ENCODE data around the gene TXK.

TXK gene

GRCh38 chr4:48030470-48030869 lies 103.6 kb downstream of the TXK start:
- Histone ChIP-seq H3K36me3 (ENCODE audit: control insufficient read depth, insufficient read depth, low read length) (no peaks in the 10 kb centered on the region), H3K27me3 (ENCODE audit: insufficient read depth, low read length, poor library complexity) (no peaks in the 10 kb centered on the region), H4K5ac (ENCODE audit: low read length) (no peak overlapping the region), H2BK5ac (ENCODE audit: low read length) (no peak overlapping the region), H3K4me1 (ENCODE audit: control insufficient read depth, low read depth, low read length) (no peaks in the 10 kb centered on the region), H2BK120ac (ENCODE audit: low read depth, low read length) (no peak overlapping the region), H4K8ac (ENCODE audit: low read depth, low read length) (no peak overlapping the region), H2AK5ac (ENCODE audit: low read length) (no peak overlapping the region), H3K23ac (ENCODE audit: low read length) (no peak overlapping the region), H3K79me1 (ENCODE audit: low read length) (no peaks in the 10 kb centered on the region), H3K9ac (ENCODE audit: low read length) (no peak overlapping the region), H3K56ac (ENCODE audit: low read length) (no peak overlapping the region), H3K18ac (ENCODE audit: low read length) (no peak overlapping the region), H3K4me3 (ENCODE audit: low read length) (no peak overlapping the region), H3K27ac (ENCODE audit: low read depth, low read length) (no peak overlapping the region), H3K79me2 (ENCODE audit: control insufficient read depth, insufficient read depth, low read length) (no peaks in the 10 kb centered on the region), H2BK15ac (replicated peaks; ENCODE audit: low read depth) (no peak overlapping the region), H3K4me2 (ENCODE audit: low read length) (no peak overlapping the region), H3K4ac (ENCODE audit: low read depth, low read length) (no peak overlapping the region)
- WGBS (ENCODE audit: extremely low coverage, insufficient coverage, low lambda C conversion rate), result no CpG with 5 or more reads among the region's 3 CpGs
- no peak for DNase-seq

GRCh38 chr4:48028696-48029095 lies 105.4 kb downstream of the TXK start:
- no peaks in the 10 kb centered on the region for H3K79me1 ChIP-seq (ENCODE audit: low read length)
- no peak overlapping the region for H3K23ac ChIP-seq (ENCODE audit: low read length)
- no peak overlapping the region for H3K4ac ChIP-seq (ENCODE audit: low read depth, low read length)
- H3K36me3 ChIP-seq (ENCODE audit: control insufficient read depth, insufficient read depth, low read length), result no peaks in the 10 kb centered on the region
- no peaks in the 10 kb centered on the region for H3K27me3 ChIP-seq (ENCODE audit: insufficient read depth, low read length, poor library complexity)
- no peak overlapping the region for H4K8ac ChIP-seq (ENCODE audit: low read depth, low read length)
- H3K79me2 ChIP-seq (ENCODE audit: control insufficient read depth, insufficient read depth, low read length), result no peaks in the 10 kb centered on the region
- no peak overlapping the region for H3K4me3 ChIP-seq (ENCODE audit: low read length)
- H3K4me1 ChIP-seq (ENCODE audit: control insufficient read depth, low read depth, low read length), result no peaks in the 10 kb centered on the region
- H2AK5ac ChIP-seq (ENCODE audit: low read length), result no peak overlapping the region
- no peak overlapping the region for H2BK120ac ChIP-seq (ENCODE audit: low read depth, low read length)
- DNase-seq, result no peak
- no peak overlapping the region for H2BK5ac ChIP-seq (ENCODE audit: low read length)
- WGBS (ENCODE audit: extremely low coverage, insufficient coverage, low lambda C conversion rate), result no CpG with 5 or more reads among the region's 2 CpGs
- H3K4me2 ChIP-seq (ENCODE audit: low read length), result no peak overlapping the region
- no peak overlapping the region for H3K18ac ChIP-seq (ENCODE audit: low read length)
- no peak overlapping the region for H3K27ac ChIP-seq (ENCODE audit: low read depth, low read length)
- no peak overlapping the region for H3K56ac ChIP-seq (ENCODE audit: low read length)
- H2BK15ac ChIP-seq (replicated peaks; ENCODE audit: low read depth), result no peak overlapping the region
- no peak overlapping the region for H3K9ac ChIP-seq (ENCODE audit: low read length)
- no peak overlapping the region for H4K5ac ChIP-seq (ENCODE audit: low read length)

GRCh38 chr4:48027653-48028052 lies 106.4 kb downstream of the TXK start:
- no peak overlapping the region for H2BK120ac ChIP-seq (ENCODE audit: low read depth, low read length)
- no peaks in the 10 kb centered on the region for H3K79me2 ChIP-seq (ENCODE audit: control insufficient read depth, insufficient read depth, low read length)
- no peak overlapping the region for H3K27ac ChIP-seq (ENCODE audit: low read depth, low read length)
- no peak overlapping the region for H3K4me3 ChIP-seq (ENCODE audit: low read length)
- H2BK15ac ChIP-seq (replicated peaks; ENCODE audit: low read depth), result no peak overlapping the region
- H4K5ac ChIP-seq (ENCODE audit: low read length), result no peak overlapping the region
- no peaks in the 10 kb centered on the region for H3K79me1 ChIP-seq (ENCODE audit: low read length)
- H3K4me2 ChIP-seq (ENCODE audit: low read length), result no peak overlapping the region
- no peak overlapping the region for H4K8ac ChIP-seq (ENCODE audit: low read depth, low read length)
- DNase-seq, result no peak
- no peak overlapping the region for H3K23ac ChIP-seq (ENCODE audit: low read length)
- H3K9ac ChIP-seq (ENCODE audit: low read length), result no peak overlapping the region
- no peaks in the 10 kb centered on the region for H3K27me3 ChIP-seq (ENCODE audit: insufficient read depth, low read length, poor library complexity)
- no peaks in the 10 kb centered on the region for H3K4me1 ChIP-seq (ENCODE audit: control insufficient read depth, low read depth, low read length)
- no peak overlapping the region for H2AK5ac ChIP-seq (ENCODE audit: low read length)
- no peak overlapping the region for H3K56ac ChIP-seq (ENCODE audit: low read length)
- H3K36me3 ChIP-seq (ENCODE audit: control insufficient read depth, insufficient read depth, low read length), result no peaks in the 10 kb centered on the region
- no peak overlapping the region for H3K4ac ChIP-seq (ENCODE audit: low read depth, low read length)
- no peak overlapping the region for H3K18ac ChIP-seq (ENCODE audit: low read length)
- H2BK5ac ChIP-seq (ENCODE audit: low read length), result no peak overlapping the region

GRCh38 chr4:48025005-48025404 lies 109.0 kb downstream of the TXK start:
- Histone ChIP-seq H2AK5ac (ENCODE audit: low read length) (no peak overlapping the region), H3K27ac (ENCODE audit: low read depth, low read length) (no peak overlapping the region), H3K4ac (ENCODE audit: low read depth, low read length) (no peak overlapping the region), H3K79me1 (ENCODE audit: low read length) (no peaks in the 10 kb centered on the region), H3K18ac (ENCODE audit: low read length) (no peak overlapping the region), H3K4me2 (ENCODE audit: low read length) (no peak overlapping the region), H3K23ac (ENCODE audit: low read length) (no peak overlapping the region), H3K4me3 (ENCODE audit: low read length) (no peak overlapping the region), H3K27me3 (ENCODE audit: insufficient read depth, low read length, poor library complexity) (no peaks in the 10 kb centered on the region), H3K4me1 (ENCODE audit: control insufficient read depth, low read depth, low read length) (no peaks in the 10 kb centered on the region), H3K9ac (ENCODE audit: low read length) (no peak overlapping the region), H3K56ac (ENCODE audit: low read length) (no peak overlapping the region), H4K8ac (ENCODE audit: low read depth, low read length) (no peak overlapping the region), H4K5ac (ENCODE audit: low read length) (no peak overlapping the region), H3K79me2 (ENCODE audit: control insufficient read depth, insufficient read depth, low read length) (no peaks in the 10 kb centered on the region), H2BK15ac (replicated peaks; ENCODE audit: low read depth) (no peak overlapping the region), H3K36me3 (ENCODE audit: control insufficient read depth, insufficient read depth, low read length) (no peaks in the 10 kb centered on the region), H2BK120ac (ENCODE audit: low read depth, low read length) (no peak overlapping the region), H2BK5ac (ENCODE audit: low read length) (no peak overlapping the region)
- DNase-seq, result no peak
- no CpG with 5 or more reads among the region's 2 CpGs for WGBS (ENCODE audit: extremely low coverage, insufficient coverage, low lambda C conversion rate)

DNA sequence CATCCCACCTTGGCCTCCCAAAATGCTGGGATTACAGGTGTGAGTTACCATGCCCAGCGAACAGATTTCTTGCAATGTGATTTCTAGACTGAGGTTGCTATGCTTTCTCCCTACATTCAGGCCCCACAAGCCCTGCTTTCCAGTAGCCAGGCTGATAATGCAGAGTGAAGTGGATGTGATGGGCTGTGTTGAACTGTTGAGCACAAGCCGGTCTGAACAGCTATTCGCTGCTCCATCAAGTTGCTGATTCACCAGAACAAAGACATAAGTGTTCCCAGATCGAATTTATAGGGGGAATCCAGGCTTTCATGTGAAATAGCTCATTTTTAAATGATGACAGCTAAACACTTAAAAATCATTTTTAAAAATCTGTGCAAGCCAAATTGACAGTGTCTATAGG lies 109.5 kb downstream of the TXK start:
- H3K79me1 ChIP-seq (ENCODE audit: low read length), result no peaks in the 10 kb centered on the region
- WGBS (ENCODE audit: extremely low coverage, insufficient coverage, low lambda C conversion rate), result no CpG with 5 or more reads among the region's 4 CpGs
- DNase-seq, result no peak
- no peak overlapping the region for H4K5ac ChIP-seq (ENCODE audit: low read length)
- H3K4ac ChIP-seq (ENCODE audit: low read depth, low read length), result no peak overlapping the region
- H3K23ac ChIP-seq (ENCODE audit: low read length), result no peak overlapping the region
- H3K27ac ChIP-seq (ENCODE audit: low read depth, low read length), result no peak overlapping the region
- H3K27me3 ChIP-seq (ENCODE audit: insufficient read depth, low read length, poor library complexity), result no peaks in the 10 kb centered on the region
- no peak overlapping the region for H3K4me2 ChIP-seq (ENCODE audit: low read length)
- no peak overlapping the region for H3K56ac ChIP-seq (ENCODE audit: low read length)
- no peak overlapping the region for H2BK15ac ChIP-seq (replicated peaks; ENCODE audit: low read depth)
- H4K8ac ChIP-seq (ENCODE audit: low read depth, low read length), result no peak overlapping the region
- no peaks in the 10 kb centered on the region for H3K36me3 ChIP-seq (ENCODE audit: control insufficient read depth, insufficient read depth, low read length)
- H3K4me1 ChIP-seq (ENCODE audit: control insufficient read depth, low read depth, low read length), result no peaks in the 10 kb centered on the region
- H3K79me2 ChIP-seq (ENCODE audit: control insufficient read depth, insufficient read depth, low read length), result no peaks in the 10 kb centered on the region
- no peak overlapping the region for H2BK120ac ChIP-seq (ENCODE audit: low read depth, low read length)
- no peak overlapping the region for H3K9ac ChIP-seq (ENCODE audit: low read length)
- no peak overlapping the region for H2AK5ac ChIP-seq (ENCODE audit: low read length)
- H2BK5ac ChIP-seq (ENCODE audit: low read length), result no peak overlapping the region
- H3K18ac ChIP-seq (ENCODE audit: low read length), result no peak overlapping the region
- H3K4me3 ChIP-seq (ENCODE audit: low read length), result no peak overlapping the region

DNA sequence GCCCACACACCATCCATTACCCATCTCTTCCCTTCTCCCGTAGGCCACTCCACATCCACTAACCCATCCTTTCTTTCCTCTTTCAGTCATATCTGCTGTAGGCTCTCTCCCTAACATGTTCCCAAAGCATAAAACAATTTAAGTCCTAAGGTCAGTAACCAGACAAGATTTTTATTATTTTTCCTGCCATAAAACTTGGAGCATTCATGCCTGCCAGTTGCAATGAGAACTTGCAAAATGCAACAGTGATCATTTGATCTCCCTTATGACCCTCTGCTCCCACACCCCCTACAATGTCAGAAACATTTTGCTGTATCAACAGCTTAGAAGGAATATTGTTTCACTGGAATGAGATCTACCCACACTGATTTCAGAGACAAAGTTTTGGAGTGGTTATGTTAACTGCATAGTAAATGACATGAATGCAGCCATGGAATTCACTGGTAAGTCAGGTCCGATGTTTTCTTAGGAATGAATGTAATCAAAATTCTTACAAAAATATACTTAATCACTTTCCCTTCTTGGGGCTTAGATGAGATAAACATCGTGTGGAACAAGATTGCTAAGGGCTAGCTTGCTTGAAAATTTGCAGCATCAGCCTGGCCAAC lies 111.8 kb downstream of the TXK start:
- no peak overlapping the region for H2BK5ac ChIP-seq (ENCODE audit: low read length)

More for the DNA sequence above, 111.8 kb downstream of the TXK start:
- WGBS (ENCODE audit: extremely low coverage, insufficient coverage, low lambda C conversion rate), result no CpG with 5 or more reads among the region's 3 CpGs
- Histone ChIP-seq H3K79me2 (ENCODE audit: control insufficient read depth, insufficient read depth, low read length) (no peaks in the 10 kb centered on the region), H3K4me3 (ENCODE audit: low read length) (no peak overlapping the region), H3K27me3 (ENCODE audit: insufficient read depth, low read length, poor library complexity) (peaks cover 4% of the 10 kb centered on the region), H4K8ac (ENCODE audit: low read depth, low read length) (no peak overlapping the region), H3K4me1 (ENCODE audit: control insufficient read depth, low read depth, low read length) (no peaks in the 10 kb centered on the region), H2BK15ac (replicated peaks; ENCODE audit: low read depth) (no peak overlapping the region), H3K18ac (ENCODE audit: low read length) (no peak overlapping the region), H3K4ac (ENCODE audit: low read depth, low read length) (no peak overlapping the region), H3K9ac (ENCODE audit: low read length) (no peak overlapping the region), H3K36me3 (ENCODE audit: control insufficient read depth, insufficient read depth, low read length) (no peaks in the 10 kb centered on the region), H3K79me1 (ENCODE audit: low read length) (no peaks in the 10 kb centered on the region), H2AK5ac (ENCODE audit: low read length) (no peak overlapping the region), H3K23ac (ENCODE audit: low read length) (no peak overlapping the region), H3K4me2 (ENCODE audit: low read length) (no peak overlapping the region), H2BK120ac (ENCODE audit: low read depth, low read length) (no peak overlapping the region), H3K56ac (ENCODE audit: low read length) (no peak overlapping the region), H4K5ac (ENCODE audit: low read length) (no peak overlapping the region), H3K27ac (ENCODE audit: low read depth, low read length) (no peak overlapping the region)
- no peak for DNase-seq

Measured in mesendoderm (in vitro differentiated cells).